Type B pancreatic cell (in vitro differentiated cells): Measurements from ENCODE around the gene CENPA. TPM values are rescaled to one million over a fixed set of nuclear protein-coding genes. Genes with fewer than 3 reads are reported as not detected.
A peak's percentile ranks its signal among the peaks of the same experiment; 100 is the strongest.
"Not testable (repeated sequence)": the region's sequence is repeated elsewhere in the genome, so short reads cannot be mapped to it uniquely, and the experiment has no call there.

Source experiments
- DNase-seq: peaks from one replicate; pipeline ENCODE4 v3.0.0; 2021; ENCODE audit warnings: mixed read lengths; ENCODE audit not compliant: unreplicated experiment; ENCODE audit errors: extremely low spot score
- H3K27ac Mint-ChIP-seq: 2 replicates; pipeline ENCODE4 v1.8.0; 2021; ENCODE audit warnings: mild to moderate bottlenecking, mixed read lengths
- H3K27me3 Mint-ChIP-seq: 2 replicates; pipeline ENCODE4 v1.8.0; 2021; ENCODE audit warnings: mixed read lengths
- H3K36me3 Mint-ChIP-seq: 2 replicates; pipeline ENCODE4 v1.8.0; 2021; ENCODE audit warnings: mixed read lengths
- H3K4me1 Mint-ChIP-seq: one replicate; pipeline ENCODE4 v1.8.0; 2021; ENCODE audit warnings: mixed read lengths; ENCODE audit not compliant: unreplicated experiment
- H3K4me3 Mint-ChIP-seq: 2 replicates; pipeline ENCODE4 v1.8.0; 2021; ENCODE audit warnings: mild to moderate bottlenecking, mixed read lengths
- H3K9me3 Mint-ChIP-seq: 2 replicates; pipeline ENCODE4 v1.8.0; 2021; ENCODE audit warnings: mixed read lengths
- total RNA-seq: library from RNA; stranded (reverse); gene quantifications from 2 replicates; pipeline ENCODE4 v1.2.1, GENCODE V29; 2021; ENCODE audit warnings: low replicate concordance
- TF ChIP-seq, protein P1 (sequence below): fragments of 200-600 bp; sonication (generic); conservative IDR thresholded peaks from 2 replicates; pipeline ENCODE4 v1.5.0; 2021; ENCODE audit warnings: antibody characterized with exemption, mild to moderate bottlenecking

CENPA gene
- total RNA-seq, 1 donor from 2014 or later, result 24.7 TPM

DNA sequence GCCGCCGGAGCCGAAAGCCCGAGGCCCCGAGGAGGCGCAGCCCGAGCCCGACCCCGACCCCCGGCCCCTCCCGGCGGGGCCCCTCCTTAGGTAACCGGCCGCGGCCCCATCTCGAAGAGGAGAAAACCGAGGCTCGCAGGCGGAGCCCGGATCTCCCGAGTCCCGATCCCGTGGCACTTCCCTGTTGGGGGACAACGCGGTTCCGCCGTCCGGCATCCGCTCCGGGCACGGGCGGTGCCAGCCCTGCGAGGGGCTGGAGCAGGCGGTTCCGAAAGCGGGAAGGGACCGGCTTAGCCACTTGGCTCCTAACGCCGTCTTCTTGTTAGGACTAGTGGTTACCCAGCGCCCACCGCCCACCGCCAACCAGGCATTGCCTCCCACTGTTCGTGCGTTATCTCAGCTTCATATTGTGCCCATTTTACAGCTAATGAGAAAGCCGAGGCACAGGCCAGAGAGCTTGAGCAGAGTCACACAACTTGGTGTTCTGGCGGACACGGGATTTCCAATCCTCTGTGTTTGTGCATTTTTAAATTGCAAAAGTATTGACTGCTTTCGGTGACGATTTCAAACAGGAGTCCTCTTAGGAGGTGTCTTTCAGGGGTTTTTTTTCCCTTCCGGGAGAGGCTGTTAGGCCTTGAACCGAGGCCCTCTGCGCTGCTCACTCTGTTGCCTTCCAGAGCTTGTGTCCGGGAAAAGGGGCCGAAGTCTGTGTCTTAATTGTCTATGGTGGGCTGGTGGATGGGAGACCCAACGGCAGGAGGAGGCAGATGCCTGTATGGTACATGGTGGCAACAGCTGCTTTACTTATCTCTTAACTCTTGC, 562 bp downstream of the CENPA start:
- TF ChIP-seq, protein P1, sequence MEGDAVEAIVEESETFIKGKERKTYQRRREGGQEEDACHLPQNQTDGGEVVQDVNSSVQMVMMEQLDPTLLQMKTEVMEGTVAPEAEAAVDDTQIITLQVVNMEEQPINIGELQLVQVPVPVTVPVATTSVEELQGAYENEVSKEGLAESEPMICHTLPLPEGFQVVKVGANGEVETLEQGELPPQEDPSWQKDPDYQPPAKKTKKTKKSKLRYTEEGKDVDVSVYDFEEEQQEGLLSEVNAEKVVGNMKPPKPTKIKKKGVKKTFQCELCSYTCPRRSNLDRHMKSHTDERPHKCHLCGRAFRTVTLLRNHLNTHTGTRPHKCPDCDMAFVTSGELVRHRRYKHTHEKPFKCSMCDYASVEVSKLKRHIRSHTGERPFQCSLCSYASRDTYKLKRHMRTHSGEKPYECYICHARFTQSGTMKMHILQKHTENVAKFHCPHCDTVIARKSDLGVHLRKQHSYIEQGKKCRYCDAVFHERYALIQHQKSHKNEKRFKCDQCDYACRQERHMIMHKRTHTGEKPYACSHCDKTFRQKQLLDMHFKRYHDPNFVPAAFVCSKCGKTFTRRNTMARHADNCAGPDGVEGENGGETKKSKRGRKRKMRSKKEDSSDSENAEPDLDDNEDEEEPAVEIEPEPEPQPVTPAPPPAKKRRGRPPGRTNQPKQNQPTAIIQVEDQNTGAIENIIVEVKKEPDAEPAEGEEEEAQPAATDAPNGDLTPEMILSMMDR, result no peak
- DNase-seq, result no peak
- peaks cover 16% of the 10 kb centered on the region for H3K4me1 Mint-ChIP-seq
- H3K27me3 Mint-ChIP-seq, result no peaks in the 10 kb centered on the region
- H3K9me3 Mint-ChIP-seq, result peaks cover 9% of the 10 kb centered on the region
- peak overlapping the region; percentile 63 for H3K27ac Mint-ChIP-seq
- peak overlapping the region; percentile 86 for H3K4me3 Mint-ChIP-seq
- H3K36me3 Mint-ChIP-seq, result peaks cover 28% of the 10 kb centered on the region

GRCh38 chr2:26792720-26793119, 6.9 kb downstream of the CENPA start:
- no peak for DNase-seq
- H3K36me3 Mint-ChIP-seq, result peaks cover 42% of the 10 kb centered on the region

GRCh38 chr2:26793518-26793917, 7.7 kb downstream of the CENPA start:
- peaks cover 35% of the 10 kb centered on the region for H3K36me3 Mint-ChIP-seq
- no peaks in the 10 kb centered on the region for H3K27me3 Mint-ChIP-seq
- no peak overlapping the region for H3K4me3 Mint-ChIP-seq
- no peak overlapping the region for H3K27ac Mint-ChIP-seq
- peaks cover 4% of the 10 kb centered on the region for H3K4me1 Mint-ChIP-seq
- TF ChIP-seq, protein P1, result no peak
- H3K9me3 Mint-ChIP-seq, result peaks cover 9% of the 10 kb centered on the region
- no peak for DNase-seq

More at GRCh38 chr2:26792720-26793119, 6.9 kb downstream of the CENPA start:
- peaks cover 9% of the 10 kb centered on the region for H3K9me3 Mint-ChIP-seq
- H3K27me3 Mint-ChIP-seq, result no peaks in the 10 kb centered on the region
- peaks cover 6% of the 10 kb centered on the region for H3K4me1 Mint-ChIP-seq
- H3K4me3 Mint-ChIP-seq, result no peak overlapping the region
- no peak overlapping the region for H3K27ac Mint-ChIP-seq
- TF ChIP-seq, protein P1, result no peak

- peaks cover 22% of the 10 kb centered on the region for H3K36me3 Mint-ChIP-seq
- not testable (repeated sequence) for H3K27me3 Mint-ChIP-seq, DNase-seq, H3K9me3 Mint-ChIP-seq, H3K4me1 Mint-ChIP-seq, H3K4me3 Mint-ChIP-seq, H3K27ac Mint-ChIP-seq
Measured at GRCh38 chr2:26795135-26795534, 9.3 kb downstream of the CENPA start.

DNA sequence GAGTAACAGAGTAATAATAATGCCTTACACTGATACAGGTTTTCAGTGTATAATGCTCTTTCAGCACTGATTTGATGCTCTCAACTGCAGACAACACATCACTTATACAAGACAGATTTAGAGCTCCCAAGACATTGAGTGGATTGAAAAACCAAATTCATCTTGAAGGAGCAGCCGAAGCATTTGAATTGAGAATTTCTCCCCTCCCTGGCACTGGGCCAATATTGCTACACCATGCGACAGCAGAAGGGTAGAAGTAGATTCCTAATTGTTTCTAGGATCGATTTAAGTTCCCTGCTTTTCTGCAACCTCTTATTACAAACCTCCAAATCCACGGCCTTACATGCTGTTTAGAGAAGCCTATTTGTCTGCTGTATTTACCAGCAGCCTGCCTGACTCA, 15.5 kb downstream of the CENPA start:
- TF ChIP-seq, protein P1, result no peak
- Mint-ChIP-seq H3K27ac (no peak overlapping the region), H3K27me3 (no peaks in the 10 kb centered on the region), H3K4me1 (no peaks in the 10 kb centered on the region), H3K4me3 (no peak overlapping the region), H3K9me3 (no peaks in the 10 kb centered on the region), H3K36me3 (peaks cover 7% of the 10 kb centered on the region)
- no peak for DNase-seq

GRCh38 chr2:26801796-26802195, 15.9 kb downstream of the CENPA start:
- no peak for DNase-seq
- peaks cover 7% of the 10 kb centered on the region for H3K36me3 Mint-ChIP-seq
- no peak overlapping the region for H3K27ac Mint-ChIP-seq
- H3K27me3 Mint-ChIP-seq, result no peaks in the 10 kb centered on the region
- no peak overlapping the region for H3K4me3 Mint-ChIP-seq
- H3K4me1 Mint-ChIP-seq, result no peaks in the 10 kb centered on the region
- TF ChIP-seq, protein P1, result no peak
- H3K9me3 Mint-ChIP-seq, result no peaks in the 10 kb centered on the region
